HG03025 (cell line): ENCODE results near the gene PMFBP1.

ENCODE experiments used
- ATAC-seq: cut with Tn5 transposase; IDR thresholded peaks from one replicate; pipeline ENCODE4 v1.9.1; 2021; ENCODE audit warnings: mild to moderate bottlenecking, moderate library complexity; ENCODE audit not compliant: unreplicated experiment, low FRiP score

PMFBP1 gene

DNA sequence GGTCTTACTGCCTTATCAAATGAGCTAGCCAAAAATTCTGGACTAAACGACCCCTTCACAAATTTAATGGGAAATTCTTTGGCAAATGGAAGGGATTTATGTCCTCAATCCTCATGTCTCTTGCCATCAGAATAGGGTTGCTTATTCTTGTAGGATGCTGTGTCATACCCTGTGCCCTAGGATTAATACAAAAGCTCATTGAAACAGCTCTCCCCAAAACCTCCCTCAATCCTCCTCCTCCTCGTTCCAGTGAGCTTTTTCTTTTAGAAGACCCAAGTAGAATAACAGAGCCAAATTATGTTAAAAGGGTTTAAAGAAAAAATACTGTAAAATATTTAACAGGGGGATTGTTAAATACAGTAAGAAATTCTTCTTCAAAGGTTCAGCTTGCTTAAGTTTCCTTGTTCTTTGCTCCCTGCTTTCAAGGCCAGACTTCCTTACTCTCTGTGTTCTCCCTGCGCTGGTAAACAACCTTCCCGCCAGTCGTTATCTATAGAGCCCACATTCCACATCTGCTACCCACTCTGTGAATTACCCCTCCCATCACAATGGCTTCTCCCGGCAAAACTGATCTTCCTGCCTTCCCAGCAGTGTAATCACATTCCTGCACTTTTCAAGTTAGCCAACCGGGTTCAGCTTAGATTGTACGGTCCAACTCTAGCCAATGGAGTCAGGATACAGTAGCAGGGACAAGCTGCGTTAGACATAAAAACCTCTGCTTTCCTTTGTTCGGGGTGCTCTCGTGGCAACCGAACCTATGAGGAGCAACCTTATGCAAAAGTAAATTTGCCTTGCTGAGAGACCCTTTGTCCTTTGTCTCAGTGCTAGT lies 99.2 kb downstream of the PMFBP1 start:
- ATAC-seq: no peak
